OCI-LY3 (cell line): ENCODE results near the gene DTD1.
"Not testable (repeated sequence)": the region's sequence is repeated elsewhere in the genome, so short reads cannot be mapped to it uniquely, and the experiment has no call there.

ENCODE experiments used
- H2AFZ ChIP-seq: fragments of 200-600, 300-600 bp; shearing (Covaris generic); 2 replicates; pipeline ENCODE4 v1.6.0; 2014; ENCODE audit warnings: antibody characterized with exemption, low read depth, low read length
- H3K27ac ChIP-seq: fragments of 200-600, 300-600 bp; sonication (generic); 2 replicates; pipeline ENCODE4 v1.5.1; 2014; ENCODE audit warnings: mild to moderate bottlenecking, low read length, moderate library complexity, mixed read lengths
- H3K27me3 ChIP-seq: fragments of 200-600, 300-600 bp; sonication (generic); 2 replicates; pipeline ENCODE4 v1.6.1; 2014; ENCODE audit warnings: low read depth, low read length, mixed read lengths
- H3K36me3 ChIP-seq: fragments of 200-600, 300-600 bp; sonication (generic); replicated peaks from 2 replicates; pipeline ENCODE3; 2014; ENCODE audit warnings: low read depth, low read length, mixed read lengths
- H3K4me1 ChIP-seq: fragments of 300-600, 200-600 bp; sonication (generic); 2 replicates; pipeline ENCODE4 v1.6.1; 2014; ENCODE audit warnings: low read length, mixed read lengths
- H3K4me2 ChIP-seq: fragments of 200-600, 300-600 bp; sonication (generic); 2 replicates; pipeline ENCODE4 v1.6.1; 2014; ENCODE audit warnings: low read length, mixed read lengths
- H3K4me3 ChIP-seq: fragments of 300-600, 200-600 bp; sonication (generic); 2 replicates; pipeline ENCODE4 v1.5.1; 2014; ENCODE audit warnings: antibody characterized with exemption, mild to moderate bottlenecking, low read length, moderate library complexity
- H3K79me2 ChIP-seq: fragments of 300-600, 200-600 bp; shearing (Covaris generic); 2 replicates; pipeline ENCODE4 v1.6.1; 2014; ENCODE audit warnings: mild to moderate bottlenecking, low read length, mixed read lengths
- H3K9ac ChIP-seq: fragments of 300-600, 200-600 bp; shearing (Covaris generic); 2 replicates; pipeline ENCODE4 v1.6.0; 2014; ENCODE audit warnings: mild to moderate bottlenecking, low read length, moderate library complexity
- H3K9me3 ChIP-seq: fragments of 200-600, 300-600 bp; shearing (Covaris generic); 2 replicates; pipeline ENCODE4 v1.6.1; 2014; ENCODE audit warnings: low read length, mixed read lengths; ENCODE audit not compliant: insufficient read depth
- H4K20me1 ChIP-seq: fragments of 200-600, 300-600 bp; sonication (generic); 2 replicates; pipeline ENCODE4 v1.6.1; 2016; ENCODE audit warnings: low read length, mixed read lengths; ENCODE audit not compliant: insufficient read depth
- CTCF ChIP-seq: fragments of 200-600, 300-600 bp; sonication (generic); IDR thresholded peaks from 2 replicates; pipeline ENCODE4 v1.5.1; 2014; ENCODE audit warnings: antibody characterized with exemption, low read length, low read depth
- EZH2phosphoT487 ChIP-seq: fragments of 200-600 bp; shearing (Covaris generic); IDR thresholded peaks from 2 replicates; pipeline ENCODE4 v1.6.1; 2018; ENCODE audit warnings: antibody characterized with exemption, mixed run types, low read depth

DTD1 gene

GRCh38 chr20:18750735-18751134, 162.9 kb downstream of the DTD1 start:
- no peaks in the 10 kb centered on the region; the same call in 1 of the 2 replicates for H4K20me1 ChIP-seq
- H3K4me1 ChIP-seq, result peaks cover 12% of the 10 kb centered on the region
- no peaks in the 10 kb centered on the region for H3K9me3 ChIP-seq
- H3K27ac ChIP-seq, result no peak overlapping the region
- no peak overlapping the region for H3K4me3 ChIP-seq
- no peak overlapping the region for H3K9ac ChIP-seq
- no peaks in the 10 kb centered on the region for H3K36me3 ChIP-seq
- TF ChIP-seq CTCF (no peak), EZH2phosphoT487 (no peak)
- no peak overlapping the region for H2AFZ ChIP-seq
- no peaks in the 10 kb centered on the region for H3K79me2 ChIP-seq
- no peak overlapping the region for H3K4me2 ChIP-seq
- no peaks in the 10 kb centered on the region for H3K27me3 ChIP-seq

GRCh38 chr20:18754030-18754652, 166.3 kb downstream of the DTD1 start:
- Histone ChIP-seq H3K27ac (no peak overlapping the region), H3K79me2 (no peaks in the 10 kb centered on the region)
- TF ChIP-seq EZH2phosphoT487, result no peak
- no peak; the same call in 1 of the 2 replicates for TF ChIP-seq CTCF

GRCh38 chr20:18754653-18755045, 166.8 kb downstream of the DTD1 start:
- H3K9ac ChIP-seq, result no peak overlapping the region
- no peak overlapping the region for H2AFZ ChIP-seq
- no peak overlapping the region for H3K27ac ChIP-seq
- peak overlapping the region; percentile 47; the same call in 1 of the 2 replicates for H3K4me2 ChIP-seq
- H3K4me1 ChIP-seq, result peaks cover 12% of the 10 kb centered on the region
- no peak overlapping the region for H3K4me3 ChIP-seq
- no peaks in the 10 kb centered on the region; the same call in 1 of the 2 replicates for H4K20me1 ChIP-seq
- no peaks in the 10 kb centered on the region for H3K79me2 ChIP-seq
- no peaks in the 10 kb centered on the region for H3K27me3 ChIP-seq
- TF ChIP-seq CTCF (no peak), EZH2phosphoT487 (no peak)
- H3K36me3 ChIP-seq, result no peaks in the 10 kb centered on the region
- H3K9me3 ChIP-seq, result no peaks in the 10 kb centered on the region

More at GRCh38 chr20:18754030-18754652, 166.3 kb downstream of the DTD1 start:
- Histone ChIP-seq H3K9me3 (no peaks in the 10 kb centered on the region), H3K4me3 (no peak overlapping the region), H3K4me1 (peaks cover 12% of the 10 kb centered on the region), H3K9ac (no peak overlapping the region), H3K27me3 (no peaks in the 10 kb centered on the region), H3K36me3 (no peaks in the 10 kb centered on the region), H2AFZ (no peak overlapping the region), H4K20me1 (no peaks in the 10 kb centered on the region; the same call in 1 of the 2 replicates), H3K4me2 (peak overlapping the region; percentile 47)

- H3K9ac ChIP-seq, H3K4me3 ChIP-seq, H3K4me2 ChIP-seq, H4K20me1 ChIP-seq, H3K27me3 ChIP-seq, H3K27ac ChIP-seq, H3K4me1 ChIP-seq, H2AFZ ChIP-seq, H3K79me2 ChIP-seq, H3K36me3 ChIP-seq, H3K9me3 ChIP-seq: not testable (repeated sequence)
Observed at GRCh38 chr20:18760852-18761251, 173.0 kb downstream of the DTD1 start.
